Measurements from ENCODE around the gene RAD17.
"Not testable (repeated sequence)": the region's sequence is repeated elsewhere in the genome, so short reads cannot be mapped to it uniquely, and the experiment has no call there.

Gene RAD17

GRCh38 chr5:69369340-69370121, at the start of gene RAD17, which contains the start of the genes AK6 and TAF9:
Gene RAD17, plus strand, starts transcription at chr5:69369818. Its CDS starts 2,391 bp downstream, at chr5:69372209.
Gene AK6, minus strand, starts transcription at chr5:69369520. Its CDS starts 30 bp downstream, at chr5:69369490.
Gene TAF9, minus strand, starts transcription at chr5:69369520. Its CDS starts 3,783 bp downstream, at chr5:69365737.
- Mint-ChIP-seq H3K4me3 (peak within 1 kb of the TSS; percentile 91), H3K27ac (peak within 1 kb of the TSS; percentile 98), H3K36me3 (peaks cover 18% of the 10 kb centered on the region), H3K4me1 (peaks cover 25% of the 10 kb centered on the region), H3K27me3 (no peaks in the 10 kb centered on the region), H3K9me3 (no peaks in the 10 kb centered on the region)
- peak; percentile 99 for ATAC-seq

GRCh38 chr5:69326365-69326764, 43.3 kb upstream of the RAD17 start:
- H3K27ac Mint-ChIP-seq = no peak overlapping the region
- no peak overlapping the region for H3K4me3 Mint-ChIP-seq
- no peaks in the 10 kb centered on the region for H3K27me3 Mint-ChIP-seq
- H3K4me1 Mint-ChIP-seq = peaks cover under 1% of the 10 kb centered on the region
- H3K36me3 Mint-ChIP-seq = no peaks in the 10 kb centered on the region
- no peak for ATAC-seq
- H3K9me3 Mint-ChIP-seq = no peaks in the 10 kb centered on the region

- H3K4me3 Mint-ChIP-seq = no peak overlapping the region
- no peaks in the 10 kb centered on the region for H3K27me3 Mint-ChIP-seq
- no peak overlapping the region for H3K27ac Mint-ChIP-seq
- peaks cover 18% of the 10 kb centered on the region for H3K4me1 Mint-ChIP-seq
- H3K9me3 Mint-ChIP-seq = no peaks in the 10 kb centered on the region
- H3K36me3 Mint-ChIP-seq = peaks cover 4% of the 10 kb centered on the region
- ATAC-seq = no peak
Observed at GRCh38 chr5:69329905-69330489, 39.6 kb upstream of the RAD17 start.

GRCh38 chr5:69331528-69332445, 37.8 kb upstream of the RAD17 start:
- peak overlapping the region; percentile 94 for H3K27ac Mint-ChIP-seq
- no peak for ATAC-seq
- H3K36me3 Mint-ChIP-seq = peaks cover 4% of the 10 kb centered on the region
- peaks cover 19% of the 10 kb centered on the region for H3K4me1 Mint-ChIP-seq
- no peaks in the 10 kb centered on the region for H3K9me3 Mint-ChIP-seq
- peak overlapping the region; percentile 87 for H3K4me3 Mint-ChIP-seq
- no peaks in the 10 kb centered on the region for H3K27me3 Mint-ChIP-seq

- H3K27ac Mint-ChIP-seq, H3K36me3 Mint-ChIP-seq, H3K27me3 Mint-ChIP-seq, H3K9me3 Mint-ChIP-seq, ATAC-seq, H3K4me3 Mint-ChIP-seq: not testable (repeated sequence)
- peaks cover 19% of the 10 kb centered on the region for H3K4me1 Mint-ChIP-seq
Observed at GRCh38 chr5:69333668-69334315, 35.8 kb upstream of the RAD17 start.

GRCh38 chr5:69334793-69335268, 34.8 kb upstream of the RAD17 start:
- no peak overlapping the region for H3K27ac Mint-ChIP-seq
- H3K27me3 Mint-ChIP-seq = no peaks in the 10 kb centered on the region
- H3K4me1 Mint-ChIP-seq = peaks cover 19% of the 10 kb centered on the region
- ATAC-seq = peak; percentile 69
- peaks cover 4% of the 10 kb centered on the region for H3K36me3 Mint-ChIP-seq
- H3K9me3 Mint-ChIP-seq = no peaks in the 10 kb centered on the region
- H3K4me3 Mint-ChIP-seq = peak overlapping the region; percentile 19

GRCh38 chr5:69335341-69335935, 34.2 kb upstream of the RAD17 start:
- Mint-ChIP-seq H3K27me3 (no peaks in the 10 kb centered on the region), H3K36me3 (peaks cover 4% of the 10 kb centered on the region), H3K4me3 (no peak overlapping the region), H3K4me1 (peaks cover 19% of the 10 kb centered on the region), H3K27ac (no peak overlapping the region), H3K9me3 (no peaks in the 10 kb centered on the region)
- ATAC-seq = no peak

- H3K27me3 Mint-ChIP-seq = no peaks in the 10 kb centered on the region
- ATAC-seq = no peak
- no peak overlapping the region for H3K4me3 Mint-ChIP-seq
- peaks cover 5% of the 10 kb centered on the region for H3K36me3 Mint-ChIP-seq
- H3K4me1 Mint-ChIP-seq = no peaks in the 10 kb centered on the region
- H3K9me3 Mint-ChIP-seq = no peaks in the 10 kb centered on the region
- H3K27ac Mint-ChIP-seq = no peak overlapping the region
Observed at GRCh38 chr5:69341520-69342161, 28.0 kb upstream of the RAD17 start.

- Mint-ChIP-seq H3K36me3 (peaks cover 12% of the 10 kb centered on the region), H3K9me3 (no peaks in the 10 kb centered on the region), H3K4me3 (no peak overlapping the region), H3K27me3 (no peaks in the 10 kb centered on the region), H3K4me1 (no peaks in the 10 kb centered on the region), H3K27ac (no peak overlapping the region)
- ATAC-seq = no peak
Observed at GRCh38 chr5:69343083-69343482, 26.5 kb upstream of the RAD17 start.

GRCh38 chr5:69350664-69351063, 19.0 kb upstream of the RAD17 start:
- H3K9me3 Mint-ChIP-seq = no peaks in the 10 kb centered on the region
- H3K4me3 Mint-ChIP-seq = no peak overlapping the region
- no peak overlapping the region for H3K27ac Mint-ChIP-seq
- peaks cover 6% of the 10 kb centered on the region for H3K4me1 Mint-ChIP-seq
- ATAC-seq = no peak
- H3K27me3 Mint-ChIP-seq = no peaks in the 10 kb centered on the region
- H3K36me3 Mint-ChIP-seq = peaks cover 47% of the 10 kb centered on the region

- Mint-ChIP-seq H3K9me3 (no peaks in the 10 kb centered on the region), H3K4me1 (peaks cover 18% of the 10 kb centered on the region), H3K27me3 (no peaks in the 10 kb centered on the region), H3K36me3 (peaks cover 42% of the 10 kb centered on the region), H3K4me3 (no peak overlapping the region), H3K27ac (no peak overlapping the region)
- no peak for ATAC-seq
Observed at GRCh38 chr5:69359699-69360098, 9.9 kb upstream of the RAD17 start.

- Mint-ChIP-seq H3K4me1 (peaks cover 18% of the 10 kb centered on the region), H3K36me3 (peaks cover 47% of the 10 kb centered on the region), H3K9me3 (no peaks in the 10 kb centered on the region)
Observed at GRCh38 chr5:69360442-69360841, 9.2 kb upstream of the RAD17 start.

GRCh38 chr5:69364414-69364813, 5.2 kb upstream of the RAD17 start:
- ATAC-seq = no peak
- Mint-ChIP-seq H3K9me3 (no peaks in the 10 kb centered on the region), H3K27ac (no peak overlapping the region), H3K36me3 (peaks cover 39% of the 10 kb centered on the region), H3K27me3 (no peaks in the 10 kb centered on the region), H3K4me3 (no peak overlapping the region), H3K4me1 (peaks cover 32% of the 10 kb centered on the region)

More at GRCh38 chr5:69360442-69360841, 9.2 kb upstream of the RAD17 start:
- no peak for ATAC-seq
- Mint-ChIP-seq H3K4me3 (no peak overlapping the region), H3K27ac (no peak overlapping the region), H3K27me3 (no peaks in the 10 kb centered on the region)

GRCh38 chr5:69364850-69365249, 4.8 kb upstream of the RAD17 start:
- no peak for ATAC-seq
- H3K4me1 Mint-ChIP-seq = peaks cover 32% of the 10 kb centered on the region
- H3K27me3 Mint-ChIP-seq = no peaks in the 10 kb centered on the region
- H3K36me3 Mint-ChIP-seq = peaks cover 39% of the 10 kb centered on the region
- no peak overlapping the region for H3K4me3 Mint-ChIP-seq
- no peaks in the 10 kb centered on the region for H3K9me3 Mint-ChIP-seq
- H3K27ac Mint-ChIP-seq = no peak overlapping the region
